HEK293 (cell line): ENCODE measurements around the gene SOX6.

Source experiments
- CTCF ChIA-PET: fragments of 350-600 bp; formaldehyde crosslinking; extraction: SDS; loops from one replicate; lab custom pipeline; 2021; ENCODE audit warnings: antibody characterized with exemption; lab: Yijun Ruan, JAX
- POLR2A ChIA-PET: fragments of 300-600 bp; formaldehyde crosslinking; extraction: SDS; loops from one replicate; lab custom pipeline; 2020; ENCODE audit warnings: antibody characterized with exemption, inconsistent platforms; lab: Yijun Ruan, JAX
- H3K27ac ChIP-seq: fragments of 200-500 bp; sonication (Bioruptor generic); 2 replicates; pipeline ENCODE4 v1.5.1; 2014; ENCODE audit warnings: low read depth, low read length, control low read depth, inconsistent platforms; ENCODE audit errors: extremely low read depth
- H3K36me3 ChIP-seq, 2 experiments: fragments of 200-500 bp in 1 of 2; sonication (Bioruptor generic) in 1 of 2; 1 replicate in 1 of 2; 2 replicates in 1 of 2; pipeline ENCODE4 v1.5.1; 2014 to 2017; ENCODE audit warnings: inconsistent platforms in 2 of 2, low read length in 2 of 2; ENCODE audit not compliant: control insufficient read depth in 2 of 2, insufficient read depth in 1 of 2
- H3K4me1 ChIP-seq: fragments of 200-500 bp; sonication (Bioruptor generic); 2 replicates; pipeline ENCODE4 v1.5.1; 2014; ENCODE audit warnings: mild to moderate bottlenecking, low read length, inconsistent platforms; ENCODE audit not compliant: control insufficient read depth, insufficient read depth
- H3K4me3 ChIP-seq: 2 replicates; pipeline ENCODE4 v1.5.1; 2011; ENCODE audit warnings: low read depth, mild to moderate bottlenecking, control low read depth, low read length, moderate library complexity
- H3K9me3 ChIP-seq: fragments of 200-500 bp; sonication (Bioruptor generic); 2 replicates; pipeline ENCODE4 v1.5.1; 2014; ENCODE audit warnings: low read depth, low read length, inconsistent platforms; ENCODE audit not compliant: control insufficient read depth, insufficient read depth
- AEBP2 ChIP-seq: fragments of 450-650 bp; formaldehyde crosslinking; IDR thresholded peaks from 2 replicates; pipeline ENCODE4 v1.5.1; 2016; ENCODE audit warnings: missing biosample characterization, missing genetic modification characterization, borderline replicate concordance
- BCL11A ChIP-seq: fragments of 450-650 bp; formaldehyde crosslinking; IDR thresholded peaks from 2 replicates; pipeline ENCODE4 v1.5.1; 2016; ENCODE audit warnings: low read depth, missing biosample characterization, missing genetic modification characterization
- BCL6B ChIP-seq: fragments of 450-650 bp; formaldehyde crosslinking; IDR thresholded peaks from 2 replicates; pipeline ENCODE4 v1.5.1; 2017; ENCODE audit warnings: missing biosample characterization, missing genetic modification characterization
- KLF1 ChIP-seq: fragments of 450-650 bp; formaldehyde crosslinking; IDR thresholded peaks from 2 replicates; pipeline ENCODE4 v1.5.1; 2016; ENCODE audit warnings: missing biosample characterization, missing genetic modification characterization
- SP7 ChIP-seq: fragments of 450-650 bp; formaldehyde crosslinking; IDR thresholded peaks from 2 replicates; pipeline ENCODE4 v1.5.1; 2016; ENCODE audit warnings: missing biosample characterization, missing genetic modification characterization
- ZBTB20 ChIP-seq: fragments of 450-650 bp; formaldehyde crosslinking; IDR thresholded peaks from 2 replicates; pipeline ENCODE4 v1.5.1; 2016; ENCODE audit warnings: missing biosample characterization, missing genetic modification characterization
- ZBTB49 ChIP-seq: fragments of 450-650 bp; formaldehyde crosslinking; IDR thresholded peaks from 2 replicates; pipeline ENCODE4 v1.5.1; 2016; ENCODE audit warnings: missing biosample characterization, missing genetic modification characterization, low read depth
- ZFP41 ChIP-seq: fragments of 450-650 bp; formaldehyde crosslinking; IDR thresholded peaks from 2 replicates; pipeline ENCODE4 v1.5.1; 2016; ENCODE audit warnings: missing biosample characterization, missing genetic modification characterization, borderline replicate concordance
- ZNF146 ChIP-seq: fragments of 450-650 bp; formaldehyde crosslinking; IDR thresholded peaks from 2 replicates; pipeline ENCODE4 v1.5.1; 2016; ENCODE audit warnings: missing biosample characterization, missing genetic modification characterization
- ZNF169 ChIP-seq: fragments of 450-650 bp; formaldehyde crosslinking; IDR thresholded peaks from 2 replicates; pipeline ENCODE4 v1.5.1; 2016; ENCODE audit warnings: missing biosample characterization, missing genetic modification characterization
- ZNF211 ChIP-seq: fragments of 450-650 bp; formaldehyde crosslinking; IDR thresholded peaks from 2 replicates; pipeline ENCODE4 v1.5.1; 2016; ENCODE audit warnings: low read depth, missing biosample characterization, missing genetic modification characterization
- ZNF280D ChIP-seq: fragments of 450-650 bp; formaldehyde crosslinking; IDR thresholded peaks from 2 replicates; pipeline ENCODE4 v1.5.1; 2016; ENCODE audit warnings: missing biosample characterization, missing genetic modification characterization
- ZNF354C ChIP-seq: fragments of 450-650 bp; formaldehyde crosslinking; IDR thresholded peaks from 2 replicates; pipeline ENCODE4 v1.5.1; 2016; ENCODE audit warnings: missing biosample characterization, missing genetic modification characterization, low read depth, borderline replicate concordance
- ZNF433 ChIP-seq: fragments of 450-650 bp; formaldehyde crosslinking; IDR thresholded peaks from 2 replicates; pipeline ENCODE4 v1.5.1; 2016; ENCODE audit warnings: missing biosample characterization, missing genetic modification characterization, low read depth
- ZNF561 ChIP-seq: fragments of 450-650 bp; IDR thresholded peaks from 2 replicates; pipeline ENCODE4 v1.5.1; 2018; ENCODE audit warnings: missing biosample characterization, missing genetic modification characterization, borderline replicate concordance
- ZNF596 ChIP-seq: fragments of 450-650 bp; IDR thresholded peaks from 2 replicates; pipeline ENCODE4 v1.5.0; 2018; ENCODE audit warnings: missing biosample characterization, mild to moderate bottlenecking, missing genetic modification characterization, moderate library complexity
- ZNF654 ChIP-seq: fragments of 450-650 bp; formaldehyde crosslinking; IDR thresholded peaks from 2 replicates; pipeline ENCODE4 v1.5.1; 2016; ENCODE audit warnings: low read depth, missing biosample characterization, missing genetic modification characterization
- ZNF660 ChIP-seq: fragments of 450-650 bp; IDR thresholded peaks from 2 replicates; pipeline ENCODE4 v1.5.1; 2018; ENCODE audit warnings: missing biosample characterization, mild to moderate bottlenecking, missing genetic modification characterization
- ZNF692 ChIP-seq: fragments of 450-650 bp; formaldehyde crosslinking; IDR thresholded peaks from 2 replicates; pipeline ENCODE4 v1.5.1; 2016; ENCODE audit warnings: missing biosample characterization, missing genetic modification characterization
- ZNF76 ChIP-seq: fragments of 450-650 bp; formaldehyde crosslinking; IDR thresholded peaks from 2 replicates; pipeline ENCODE4; 2016; ENCODE audit warnings: low read depth, missing biosample characterization, missing genetic modification characterization, borderline replicate concordance
- ZNF785 ChIP-seq: fragments of 450-650 bp; formaldehyde crosslinking; IDR thresholded peaks from 2 replicates; pipeline ENCODE4 v1.5.1; 2016; ENCODE audit warnings: missing biosample characterization, missing genetic modification characterization
- ZSCAN18 ChIP-seq: fragments of 450-650 bp; formaldehyde crosslinking; IDR thresholded peaks from 2 replicates; pipeline ENCODE4 v1.5.1; 2016; ENCODE audit warnings: missing biosample characterization, missing genetic modification characterization
- ZSCAN5A ChIP-seq: fragments of 450-650 bp; formaldehyde crosslinking; IDR thresholded peaks from 2 replicates; pipeline ENCODE4 v1.5.1; 2016; ENCODE audit warnings: missing biosample characterization, missing genetic modification characterization

Gene SOX6

GRCh38 chr11:16036218-16036617 is 320.1 kb downstream of the SOX6 start:
- no peaks in the 10 kb centered on the region for H3K9me3 ChIP-seq
- no peaks in the 10 kb centered on the region for H3K4me1 ChIP-seq
- H3K4me3 ChIP-seq, result no peak overlapping the region
- CTCF ChIA-PET, result no interaction called here
- no peak overlapping the region for H3K27ac ChIP-seq
- H3K36me3 ChIP-seq, result no peaks in the 10 kb centered on the region
- no peak for TF ChIP-seq ZNF561
- no peak for TF ChIP-seq BCL6B
- no peak for TF ChIP-seq AEBP2
- no peak for TF ChIP-seq ZNF354C (tag by site-specific recombination)
- no peak for TF ChIP-seq ZNF433 (tag by site-specific recombination)
- no peak for TF ChIP-seq ZNF660 (tag by site-specific recombination)
- POLR2A ChIA-PET, result no interaction called here

- POLR2A ChIA-PET, result no interaction called here
- Histone ChIP-seq H3K36me3 (no peaks in the 10 kb centered on the region), H3K27ac (no peak overlapping the region), H3K9me3 (no peaks in the 10 kb centered on the region), H3K4me1 (no peaks in the 10 kb centered on the region), H3K4me3 (no peak overlapping the region)
- CTCF ChIA-PET, result no interaction called here
- TF ChIP-seq ZNF692 (tag by site-specific recombination) (no peak), ZNF211 (no peak), ZSCAN18 (tag by site-specific recombination) (no peak), ZNF169 (no peak), SP7 (tag by site-specific recombination) (no peak), ZNF596 (tag by site-specific recombination) (no peak), ZFP41 (tag by site-specific recombination) (no peak), ZNF280D (tag by site-specific recombination) (no peak), ZNF354C (tag by site-specific recombination) (no peak), ZNF785 (no peak), ZSCAN5A (tag by site-specific recombination) (no peak), ZBTB49 (tag by site-specific recombination) (no peak), ZNF146 (tag by site-specific recombination) (no peak), ZBTB20 (tag by site-specific recombination) (no peak), ZNF76 (no peak), KLF1 (tag by site-specific recombination) (no peak), ZNF654 (tag by site-specific recombination) (no peak), BCL11A (tag by site-specific recombination) (no peak)
Measured at GRCh38 chr11:16034074-16034473, 322.3 kb downstream of the SOX6 start.
